Hepatocyte (in vitro differentiated cells): ENCODE data around the gene REN.

ENCODE experiments used
- EZH2 ChIP-seq: fragments of 200-600 bp; sonication (generic); IDR thresholded peaks from 2 replicates; pipeline ENCODE4 v1.6.1; 2016; ENCODE audit warnings: antibody characterized with exemption, mild to moderate bottlenecking, borderline replicate concordance
- TF ChIP-seq, protein P1 (sequence below): fragments of 200-600 bp; sonication (generic); IDR thresholded peaks from 2 replicates; pipeline ENCODE4 v1.5.1; 2016; ENCODE audit warnings: antibody characterized with exemption, mild to moderate bottlenecking; ENCODE audit not compliant: poor library complexity

DNA sequence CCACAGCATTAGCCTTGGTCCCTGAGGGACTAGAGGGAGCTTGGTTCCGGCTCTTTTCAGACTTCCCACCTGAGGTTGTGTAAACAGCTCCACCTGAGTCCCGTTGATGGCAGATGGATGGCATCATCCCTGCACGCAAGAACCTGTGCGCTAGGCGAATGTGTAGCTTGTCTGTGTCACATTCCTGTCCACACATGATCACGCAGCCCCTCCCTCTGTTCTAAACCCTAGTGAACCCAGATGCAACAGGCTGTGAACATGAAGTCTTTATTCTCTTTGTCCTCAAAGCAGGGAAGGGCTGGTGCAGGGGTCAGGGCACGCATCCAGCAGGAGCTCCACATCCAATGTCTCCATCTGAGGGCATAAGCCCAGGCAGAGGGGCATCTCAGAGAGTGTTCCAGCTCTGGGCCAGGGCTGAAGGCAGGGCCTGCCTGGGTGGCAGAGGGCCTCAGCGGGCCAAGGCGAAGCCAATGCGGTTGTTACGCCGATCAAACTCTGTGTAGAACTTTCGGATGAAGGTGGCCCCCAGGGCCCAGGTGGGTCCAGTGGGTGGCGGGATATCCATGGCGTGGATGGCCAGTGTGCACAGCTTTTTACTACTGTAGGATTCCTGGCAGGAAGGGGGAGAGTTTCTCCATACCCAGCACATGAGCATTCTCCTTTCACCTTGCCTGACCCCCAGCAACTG lies 11.4 kb downstream of the REN start:
- TF ChIP-seq, protein P1, sequence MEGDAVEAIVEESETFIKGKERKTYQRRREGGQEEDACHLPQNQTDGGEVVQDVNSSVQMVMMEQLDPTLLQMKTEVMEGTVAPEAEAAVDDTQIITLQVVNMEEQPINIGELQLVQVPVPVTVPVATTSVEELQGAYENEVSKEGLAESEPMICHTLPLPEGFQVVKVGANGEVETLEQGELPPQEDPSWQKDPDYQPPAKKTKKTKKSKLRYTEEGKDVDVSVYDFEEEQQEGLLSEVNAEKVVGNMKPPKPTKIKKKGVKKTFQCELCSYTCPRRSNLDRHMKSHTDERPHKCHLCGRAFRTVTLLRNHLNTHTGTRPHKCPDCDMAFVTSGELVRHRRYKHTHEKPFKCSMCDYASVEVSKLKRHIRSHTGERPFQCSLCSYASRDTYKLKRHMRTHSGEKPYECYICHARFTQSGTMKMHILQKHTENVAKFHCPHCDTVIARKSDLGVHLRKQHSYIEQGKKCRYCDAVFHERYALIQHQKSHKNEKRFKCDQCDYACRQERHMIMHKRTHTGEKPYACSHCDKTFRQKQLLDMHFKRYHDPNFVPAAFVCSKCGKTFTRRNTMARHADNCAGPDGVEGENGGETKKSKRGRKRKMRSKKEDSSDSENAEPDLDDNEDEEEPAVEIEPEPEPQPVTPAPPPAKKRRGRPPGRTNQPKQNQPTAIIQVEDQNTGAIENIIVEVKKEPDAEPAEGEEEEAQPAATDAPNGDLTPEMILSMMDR, result no peak
- no peak for TF ChIP-seq EZH2
